IPS-18c (cell line): ENCODE measurements around the gene CHAF1B.

Experiments used
- H3K4me3 ChIP-seq: 2 replicates; pipeline ENCODE4 v1.7.0; 2013; ENCODE audit warnings: low read depth, mild to moderate bottlenecking, low read length, moderate library complexity; ENCODE audit not compliant: insufficient read depth
- H3K9me3 ChIP-seq: one replicate; pipeline ENCODE4 v1.6.1; 2013; ENCODE audit warnings: mild to moderate bottlenecking, low read length, moderate library complexity; ENCODE audit not compliant: control insufficient read depth, insufficient read depth

CHAF1B gene

GRCh38 chr21:36465478-36465877, 80.3 kb downstream of the CHAF1B start:
- H3K9me3 ChIP-seq = no peaks in the 10 kb centered on the region
- no peak overlapping the region for H3K4me3 ChIP-seq

GRCh38 chr21:36466061-36466511, 80.9 kb downstream of the CHAF1B start:
- Histone ChIP-seq H3K9me3 (no peaks in the 10 kb centered on the region), H3K4me3 (no peak overlapping the region)
